H1 (cell line): ENCODE results near the gene ASB16. TPM values are rescaled to one million over a fixed set of nuclear protein-coding genes. Genes with fewer than 3 reads are reported as not detected.

ENCODE experiments used
- microRNA-seq, 2 experiments: library from miRNA; unstranded; fragments of <30 nt; microRNA quantifications; one replicate each; pipeline versions ENCODE4 to v1.2.0, GENCODE V29; 2016 to 2020; ENCODE audit warnings: borderline microRNAs expressed in 2 of 2, borderline number of aligned reads in 2 of 2, borderline replicate concordance in 1 of 2
- polyA plus RNA-seq, 7 experiments: library from polyadenylated mRNA; depleted of rRNA in 3 of 7; stranded (reverse) in 5 of 7; unstranded in 2 of 7; fragments of >200 nt in 5 of 7; fragments of 200-250 nt in 2 of 7; gene quantifications; 1 replicate in 5 of 7; 2 replicates in 1 of 7; 4 replicates in 1 of 7; pipeline versions ENCODE4 v1.2.1 to v1.2.3, GENCODE V29; 2011 to 2013; ENCODE audit warnings: missing spikeins in 2 of 7, mixed read lengths in 2 of 7
- small RNA-seq: library from polyadenylated mRNA; stranded (forward); fragments of <200 nt; extraction: miRNeasy Mini kit (QIAGEN cat#:217004); gene quantifications from one replicate; pipeline ENCODE3, GENCODE V24; 2013; ENCODE audit not compliant: insufficient read depth
- total RNA-seq: library from RNA; stranded (reverse); fragmentation: NEBNext Ultra II Directional; extraction: Animal tissue kit (Norgen Biotek cat#: 25700); gene quantifications from 2 replicates; pipeline ENCODE4 v1.2.1, GENCODE V29; 2021

The ASB16 gene
- total and polyA plus RNA-seq, 2 of the 8 experiments (the other 6 are each of a cell fraction or from before 2014, with no cell fraction given): 0.05 TPM; not detected in 1

Small RNAs within 50 kb of the gene (microRNA-seq; reads per million reads assigned to microRNA genes)
- 0 to 0.41 reads per million in 2 experiments for gene MIR6782

Small RNAs within 50 kb of the gene (small RNA-seq; reads per million reads assigned to genes)
- 0.51 reads per million for gene MIR6782
- gene RNU6-131P: not detected

Other genes with a start within 250 kb of the ASB16 start
- not detected in 2 replicates for gene PPY, start 228.2 kb upstream of the ASB16 start, total RNA-seq
- gene PPY, start 228.2 kb upstream of the ASB16 start, polyA plus RNA-seq (2011; rRNA removed): 0.26 TPM in 1 of 2 replicates, not detected in the other
- 0.42 and 0.93 TPM in 2 replicates for gene PYY, start 216.8 kb upstream of the ASB16 start, total RNA-seq
- 2.7 and 3.4 TPM in 2 replicates for gene PYY, start 216.8 kb upstream of the ASB16 start, polyA plus RNA-seq (2011; rRNA removed)
- gene NAGS, start 166.1 kb upstream of the ASB16 start, total RNA-seq: 5.1 TPM in 2 replicates
- 4.0 and 4.4 TPM in 2 replicates for gene NAGS, start 166.1 kb upstream of the ASB16 start, polyA plus RNA-seq (2011; rRNA removed)
- gene TMEM101, start 155.7 kb upstream of the ASB16 start, total RNA-seq: 16.1 and 20.9 TPM in 2 replicates
- gene TMEM101, start 155.7 kb upstream of the ASB16 start, polyA plus RNA-seq (2011; rRNA removed): 44.7 and 55.6 TPM in 2 replicates
- 118 and 142 TPM in 2 replicates for gene LSM12, start 104.0 kb upstream of the ASB16 start, total RNA-seq
- gene LSM12, start 104.0 kb upstream of the ASB16 start, polyA plus RNA-seq (2011; rRNA removed): 51.6 and 69.8 TPM in 2 replicates
- 104 and 114 TPM in 2 replicates for gene G6PC3, start 100.0 kb upstream of the ASB16 start, total RNA-seq
- 343 and 436 TPM in 2 replicates for gene G6PC3, start 100.0 kb upstream of the ASB16 start, polyA plus RNA-seq (2011; rRNA removed)
- gene HDAC5, start 47.1 kb upstream of the ASB16 start, total RNA-seq: 48.5 and 54.0 TPM in 2 replicates
- 54.4 and 79.2 TPM in 2 replicates for gene HDAC5, start 47.1 kb upstream of the ASB16 start, polyA plus RNA-seq (2011; rRNA removed)
- 18.8 and 19.4 TPM in 2 replicates for gene HROB, start 28.8 kb upstream of the ASB16 start, total RNA-seq
- 21.6 and 24.1 TPM in 2 replicates for gene HROB, start 28.8 kb upstream of the ASB16 start, polyA plus RNA-seq (2011; rRNA removed)
- gene TMUB2, start 16.3 kb downstream of the ASB16 start, total RNA-seq: 15.7 and 18.5 TPM in 2 replicates
- 30.5 and 34.7 TPM in 2 replicates for gene TMUB2, start 16.3 kb downstream of the ASB16 start, polyA plus RNA-seq (2011; rRNA removed)
- 103 and 106 TPM in 2 replicates for gene ATXN7L3, start 29.2 kb downstream of the ASB16 start, total RNA-seq
- 53.7 and 72.5 TPM in 2 replicates for gene ATXN7L3, start 29.2 kb downstream of the ASB16 start, polyA plus RNA-seq (2011; rRNA removed)
- 102 and 106 TPM in 2 replicates for gene UBTF, start 49.0 kb downstream of the ASB16 start, total RNA-seq
- gene UBTF, start 49.0 kb downstream of the ASB16 start, polyA plus RNA-seq (2011; rRNA removed): 14.7 and 18.0 TPM in 2 replicates
- gene SLC4A1, start 97.4 kb downstream of the ASB16 start, total RNA-seq: 0.08 TPM in 1 of 2 replicates, not detected in the other
- gene SLC4A1, start 97.4 kb downstream of the ASB16 start, polyA plus RNA-seq (2011; rRNA removed): 0.08 and 0.09 TPM in 2 replicates
- gene RUNDC3A, start 137.9 kb downstream of the ASB16 start, total RNA-seq: 6.1 and 6.4 TPM in 2 replicates
- gene RUNDC3A, start 137.9 kb downstream of the ASB16 start, polyA plus RNA-seq (2011; rRNA removed): 13.8 and 15.6 TPM in 2 replicates
- 189 and 200 TPM in 2 replicates for gene SLC25A39, start 154.1 kb downstream of the ASB16 start, total RNA-seq
- gene SLC25A39, start 154.1 kb downstream of the ASB16 start, polyA plus RNA-seq (2011; rRNA removed): 291 and 408 TPM in 2 replicates
- gene GRN, start 174.6 kb downstream of the ASB16 start, total RNA-seq: 108 and 117 TPM in 2 replicates
- gene GRN, start 174.6 kb downstream of the ASB16 start, polyA plus RNA-seq (2011; rRNA removed): 387 and 526 TPM in 2 replicates
- 23.9 and 24.1 TPM in 2 replicates for gene FAM171A2, start 193.1 kb downstream of the ASB16 start, total RNA-seq
- 21.9 and 31.8 TPM in 2 replicates for gene FAM171A2, start 193.1 kb downstream of the ASB16 start, polyA plus RNA-seq (2011; rRNA removed)
- gene ITGA2B, start 218.9 kb downstream of the ASB16 start, total RNA-seq: 11.3 and 12.3 TPM in 2 replicates
- 6.9 and 12.4 TPM in 2 replicates for gene ITGA2B, start 218.9 kb downstream of the ASB16 start, polyA plus RNA-seq (2011; rRNA removed)